Effector memory CD8-positive, alpha-beta T cell (primary cell): ENCODE data around the gene CFAP299.
A peak's percentile ranks its signal among the peaks of the same experiment; 100 is the strongest.
"Not testable (repeated sequence)": the region's sequence is repeated elsewhere in the genome, so short reads cannot be mapped to it uniquely, and the experiment has no call there.

Experiments used
- ATAC-seq: fragments of 150-1000 bp; cut with Tn5 transposase; replicated peaks from 2 replicates; pipeline ENCODE4 v1.10.0; 2021; ENCODE audit warnings: mild to moderate bottlenecking, moderate library complexity
- DNase-seq, 3 experiments: peaks; one replicate each; pipeline ENCODE4 v3.0.0; 2021
- H3K27ac Mint-ChIP-seq, 2 donors: one replicate each; pipeline ENCODE4 v1.8.0; 2022; ENCODE audit warnings: mild to moderate bottlenecking in 2 of 2, mixed read lengths in 2 of 2, moderate library complexity in 2 of 2
- H3K27me3 Mint-ChIP-seq, 2 donors: one replicate each; pipeline ENCODE4 v1.8.0; 2022; ENCODE audit warnings: mixed read lengths in 2 of 2
- H3K36me3 Mint-ChIP-seq: one replicate; pipeline ENCODE4 v1.8.0; 2022; ENCODE audit warnings: mild to moderate bottlenecking, moderate library complexity, mixed read lengths; ENCODE audit not compliant: insufficient read depth
- H3K4me1 Mint-ChIP-seq, 2 donors: one replicate each; pipeline ENCODE4 v1.8.0; 2022; ENCODE audit warnings: low read depth in 2 of 2, mixed read lengths in 2 of 2
- H3K4me3 Mint-ChIP-seq, 2 donors: one replicate each; pipeline ENCODE4 v1.8.0; 2022; ENCODE audit warnings: mild to moderate bottlenecking in 2 of 2, mixed read lengths in 2 of 2, moderate library complexity in 2 of 2
- H3K9me3 Mint-ChIP-seq, 2 donors: one replicate each; pipeline ENCODE4 v1.8.0; 2022; ENCODE audit warnings: mixed read lengths in 2 of 2

The CFAP299 gene

GRCh38 chr4:80309294-80310004 lies 26.1 kb upstream of the CFAP299 start:
- Mint-ChIP-seq H3K27me3 (peaks cover 33% of the 10 kb centered on the region in 2 donors), H3K27ac (no peak overlapping the region), H3K36me3 (no peaks in the 10 kb centered on the region), H3K9me3 (no peaks in the 10 kb centered on the region), H3K4me1 (no peaks in the 10 kb centered on the region), H3K4me3 (no peak overlapping the region)
- DNase-seq (no peak), ATAC-seq (no peak)

DNA sequence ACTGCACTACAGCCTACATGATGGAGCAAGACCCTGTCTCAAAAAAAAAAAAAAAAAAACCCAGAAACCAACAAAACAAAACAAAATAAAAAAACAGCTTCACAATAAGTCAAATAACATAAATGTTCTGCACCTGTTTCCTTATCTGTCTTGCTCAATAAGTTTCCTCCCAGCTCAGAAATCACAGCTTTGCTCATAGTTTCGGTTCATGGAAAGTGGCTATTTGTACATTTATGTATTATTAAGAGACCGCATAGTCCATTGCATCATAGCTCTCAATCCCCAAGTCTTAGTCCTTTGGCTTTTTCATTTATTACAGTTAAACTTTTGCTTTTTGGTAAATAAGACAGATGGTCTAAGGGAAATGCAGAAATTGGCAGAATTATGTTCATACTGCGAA lies 24.4 kb upstream of the CFAP299 start:
- no peaks in the 10 kb centered on the region for H3K9me3 Mint-ChIP-seq

DNA sequence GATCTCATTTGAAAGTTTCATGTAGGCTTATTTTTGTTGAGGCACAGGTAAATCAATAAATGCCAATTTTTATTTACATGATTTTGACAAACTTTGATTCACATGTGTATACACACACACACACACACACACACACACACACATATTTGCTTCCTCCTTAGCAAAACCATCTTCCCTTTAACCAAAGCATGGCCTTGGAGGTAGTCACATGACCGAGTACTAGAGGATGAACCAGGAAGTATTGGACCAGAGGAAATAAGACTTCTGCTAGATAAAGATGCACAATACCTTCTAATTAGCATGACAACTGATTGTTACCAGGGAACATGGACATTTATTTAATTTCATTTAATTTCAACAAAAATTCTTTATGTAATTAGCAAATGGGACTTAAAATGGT lies 23.4 kb upstream of the CFAP299 start:
- H3K9me3 Mint-ChIP-seq = no peaks in the 10 kb centered on the region
- no peaks in the 10 kb centered on the region for H3K36me3 Mint-ChIP-seq
- DNase-seq (no peak), ATAC-seq (no peak)
- H3K4me3 Mint-ChIP-seq = no peak overlapping the region
- no peak overlapping the region for H3K27ac Mint-ChIP-seq
- peaks cover 24 to 25% of the 10 kb centered on the region in 2 donors for H3K27me3 Mint-ChIP-seq
- no peaks in the 10 kb centered on the region for H3K4me1 Mint-ChIP-seq

More for the DNA sequence above, 24.4 kb upstream of the CFAP299 start:
- Mint-ChIP-seq H3K4me3 (no peak overlapping the region), H3K4me1 (no peaks in the 10 kb centered on the region), H3K27me3 (peaks cover 29 to 31% of the 10 kb centered on the region in 2 donors), H3K36me3 (no peaks in the 10 kb centered on the region), H3K27ac (no peak overlapping the region)
- DNase-seq (no peak), ATAC-seq (no peak)

GRCh38 chr4:80313627-80314026 lies 21.9 kb upstream of the CFAP299 start:
- Mint-ChIP-seq H3K36me3 (no peaks in the 10 kb centered on the region), H3K9me3 (no peaks in the 10 kb centered on the region), H3K4me3 (no peak overlapping the region), H3K27ac (no peak overlapping the region), H3K27me3 (peaks cover 19 to 21% of the 10 kb centered on the region in 2 donors), H3K4me1 (no peaks in the 10 kb centered on the region)
- DNase-seq = no peak
- ATAC-seq = no peak

GRCh38 chr4:80315848-80316247 lies 19.7 kb upstream of the CFAP299 start:
- peaks cover 8 to 18% of the 10 kb centered on the region in 2 donors for H3K27me3 Mint-ChIP-seq
- H3K27ac Mint-ChIP-seq, H3K4me3 Mint-ChIP-seq, ATAC-seq, H3K36me3 Mint-ChIP-seq, DNase-seq, H3K9me3 Mint-ChIP-seq, H3K4me1 Mint-ChIP-seq: not testable (repeated sequence)

DNA sequence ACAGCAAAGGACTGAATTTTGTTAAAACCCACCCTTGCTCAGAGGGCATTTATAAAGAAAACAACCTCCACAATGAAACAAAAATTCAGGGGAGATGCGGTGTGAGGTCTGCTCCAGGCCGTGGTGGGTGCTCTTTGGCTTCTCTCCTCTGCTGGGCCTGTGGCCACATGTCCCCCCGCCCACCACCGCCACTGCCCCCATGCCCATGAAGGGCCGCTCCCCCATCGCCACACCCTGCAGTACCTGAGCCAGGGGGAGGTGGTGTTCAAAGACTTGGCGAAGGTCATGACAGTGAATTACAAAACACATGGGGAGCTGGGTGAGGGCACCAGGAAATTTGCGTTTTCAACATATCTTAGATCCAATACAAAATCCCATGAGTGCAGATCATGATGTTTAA lies 14.2 kb upstream of the CFAP299 start:
- Mint-ChIP-seq H3K9me3 (no peaks in the 10 kb centered on the region), H3K27me3 (peaks cover 27 to 42% of the 10 kb centered on the region in 2 donors), H3K4me3 (no peak overlapping the region), H3K4me1 (no peaks in the 10 kb centered on the region), H3K36me3 (no peaks in the 10 kb centered on the region), H3K27ac (no peak overlapping the region)
- ATAC-seq (no peak), DNase-seq (no peak)

- Mint-ChIP-seq H3K9me3 (no peaks in the 10 kb centered on the region), H3K36me3 (no peaks in the 10 kb centered on the region), H3K4me1 (no peaks in the 10 kb centered on the region), H3K4me3 (no peak overlapping the region), H3K27me3 (peaks cover 27 to 42% of the 10 kb centered on the region in 2 donors), H3K27ac (no peak overlapping the region)
- ATAC-seq (no peak), DNase-seq (no peak)
Observed at GRCh38 chr4:80321776-80322175, 13.8 kb upstream of the CFAP299 start.

DNA sequence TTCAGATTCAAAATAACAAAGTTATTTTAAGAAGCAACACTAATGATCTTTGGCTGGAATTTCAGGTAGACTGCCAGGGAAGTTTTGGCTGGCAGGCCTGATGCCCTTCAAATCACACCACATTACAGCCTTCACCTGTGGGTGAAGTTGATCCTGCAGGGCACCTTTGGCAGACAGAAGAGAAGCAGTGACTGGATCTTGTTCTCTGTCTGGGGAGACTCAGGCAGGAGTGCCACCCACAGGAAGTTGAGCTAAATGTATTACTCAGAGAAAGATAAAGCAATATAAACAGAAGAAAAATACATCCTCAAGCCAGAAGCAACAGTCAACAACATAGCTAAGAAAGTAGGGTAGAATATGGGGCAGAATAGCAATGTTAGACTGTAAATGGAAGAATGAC lies 12.8 kb upstream of the CFAP299 start:
- DNase-seq = no peak
- Mint-ChIP-seq H3K36me3 (no peaks in the 10 kb centered on the region), H3K4me3 (no peak overlapping the region), H3K4me1 (no peaks in the 10 kb centered on the region), H3K27ac (no peak overlapping the region), H3K9me3 (no peaks in the 10 kb centered on the region), H3K27me3 (peaks cover 22 to 39% of the 10 kb centered on the region in 2 donors)
- no peak for ATAC-seq

DNA sequence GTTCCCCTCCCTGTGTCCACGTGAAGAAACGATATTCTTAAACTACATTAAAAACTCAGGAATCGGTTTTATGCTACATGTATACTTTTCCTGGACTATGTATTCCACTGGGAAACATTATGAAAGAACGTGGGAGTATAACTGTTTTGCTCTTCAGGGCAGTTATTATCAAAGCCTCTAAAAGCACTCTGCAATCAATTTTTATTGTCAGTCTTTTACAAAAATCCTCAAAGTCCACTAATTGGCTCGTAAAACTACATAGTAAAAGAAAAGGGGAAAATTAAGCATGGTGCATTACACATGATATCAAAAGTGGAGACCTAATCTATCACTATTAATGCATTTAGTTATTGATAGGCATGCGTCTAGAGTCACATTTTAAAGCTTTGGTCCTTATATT lies 11.4 kb upstream of the CFAP299 start:
- H3K27me3 Mint-ChIP-seq = peaks cover 19 to 33% of the 10 kb centered on the region in 2 donors
- no peak for ATAC-seq
- DNase-seq = no peak
- H3K27ac Mint-ChIP-seq = no peak overlapping the region
- H3K9me3 Mint-ChIP-seq = no peaks in the 10 kb centered on the region
- H3K4me3 Mint-ChIP-seq = no peak overlapping the region
- H3K4me1 Mint-ChIP-seq = no peaks in the 10 kb centered on the region
- no peaks in the 10 kb centered on the region for H3K36me3 Mint-ChIP-seq

- Mint-ChIP-seq H3K36me3 (no peaks in the 10 kb centered on the region), H3K9me3 (no peaks in the 10 kb centered on the region), H3K4me1 (peaks cover 8% of the 10 kb centered on the region in 2 donors), H3K27me3 (peaks cover 13 to 15% of the 10 kb centered on the region in 2 donors), H3K4me3 (no peak overlapping the region), H3K27ac (no peak overlapping the region)
- ATAC-seq (no peak), DNase-seq (no peak)
Observed at GRCh38 chr4:80331693-80332092, 3.8 kb upstream of the CFAP299 start.

GRCh38 chr4:80333121-80333520 lies 2.4 kb upstream of the CFAP299 start:
- Mint-ChIP-seq H3K36me3 (no peaks in the 10 kb centered on the region), H3K9me3 (no peaks in the 10 kb centered on the region), H3K4me1 (peaks cover 8% of the 10 kb centered on the region in 2 donors), H3K27ac (no peak overlapping the region), H3K4me3 (no peak overlapping the region), H3K27me3 (peaks cover 13 to 16% of the 10 kb centered on the region in 2 donors)
- DNase-seq (no peak), ATAC-seq (no peak)

DNA sequence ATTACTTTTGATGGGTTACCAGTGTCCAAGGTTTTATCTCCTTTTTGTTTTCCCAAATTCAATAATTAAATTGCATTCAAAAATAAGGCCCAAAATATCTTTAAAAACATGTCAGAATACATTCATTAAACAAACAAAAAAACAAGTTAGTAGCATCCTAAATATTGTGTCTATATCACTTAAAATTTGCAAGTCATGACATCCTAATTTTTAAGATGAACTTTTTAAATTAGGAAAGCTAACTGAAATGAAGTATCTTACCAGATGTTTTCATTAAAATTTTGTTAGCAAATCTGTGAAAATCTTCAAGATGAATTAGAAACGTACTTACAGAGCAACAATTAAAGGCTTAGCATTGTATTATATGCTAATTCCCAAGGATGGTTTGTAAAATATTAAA lies 962 bp upstream of the CFAP299 start:
- Mint-ChIP-seq H3K27me3 (peaks cover 24 to 26% of the 10 kb centered on the region in 2 donors), H3K27ac (no peak overlapping the region), H3K36me3 (no peaks in the 10 kb centered on the region), H3K4me1 (peaks cover 8% of the 10 kb centered on the region in 2 donors), H3K4me3 (no peak overlapping the region), H3K9me3 (no peaks in the 10 kb centered on the region)
- no peak for ATAC-seq
- no peak for DNase-seq

GRCh38 chr4:80335226-80335553 lies 340 bp upstream of the CFAP299 start:
- no peaks in the 10 kb centered on the region for H3K36me3 Mint-ChIP-seq
- H3K9me3 Mint-ChIP-seq = no peaks in the 10 kb centered on the region
- H3K4me3 Mint-ChIP-seq = peak overlapping the region; percentile 71 to 80
- DNase-seq = no peak
- H3K27ac Mint-ChIP-seq = no peak overlapping the region
- ATAC-seq = no peak
- H3K27me3 Mint-ChIP-seq = peaks cover 24 to 26% of the 10 kb centered on the region in 2 donors
- peaks cover 8% of the 10 kb centered on the region in 2 donors for H3K4me1 Mint-ChIP-seq

- H3K36me3 Mint-ChIP-seq = no peaks in the 10 kb centered on the region
- H3K4me1 Mint-ChIP-seq = peaks cover 8% of the 10 kb centered on the region in 2 donors
- DNase-seq (no peak), ATAC-seq (no peak)
- peak overlapping the region; percentile 71 to 80 for H3K4me3 Mint-ChIP-seq
- H3K27ac Mint-ChIP-seq = no peak overlapping the region
- peaks cover 0 to 5% of the 10 kb centered on the region in 2 donors for H3K9me3 Mint-ChIP-seq
- peaks cover 26 to 31% of the 10 kb centered on the region in 2 donors for H3K27me3 Mint-ChIP-seq
Observed at GRCh38 chr4:80336582-80336981, 1.1 kb downstream of the CFAP299 start.
